ENCODE data around the gene FAT4.

FAT4 gene

DNA sequence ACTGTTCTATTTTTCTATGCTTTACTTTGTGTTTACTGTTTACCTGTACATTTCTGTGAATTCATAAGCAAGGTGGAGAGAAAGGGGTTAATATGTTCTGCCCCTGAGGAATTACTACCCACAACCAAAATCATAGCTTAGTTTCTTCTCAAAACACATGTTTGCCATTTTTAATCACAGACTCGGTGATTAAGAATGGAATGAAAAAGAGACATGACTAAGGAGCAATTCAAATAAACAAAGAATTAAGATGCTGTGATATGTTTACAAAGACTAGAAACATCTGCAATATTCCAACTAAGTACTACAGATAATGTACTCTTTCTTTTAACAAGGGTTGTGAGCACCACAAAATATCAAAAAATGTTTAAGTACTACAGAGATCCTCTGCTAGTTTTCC, 11.7 kb upstream of the FAT4 start:
- Histone ChIP-seq H3K9me3 (replicated peaks; ENCODE audit: low read length) (no peaks in the 10 kb centered on the region), H3K27me3 (ENCODE audit: control insufficient read depth, insufficient read depth, low read length) (no peaks in the 10 kb centered on the region), H3K4me3 (ENCODE audit: low read length) (no peak overlapping the region), H3K4me1 (ENCODE audit: control insufficient read depth, insufficient read depth, low read length) (peaks cover 3% of the 10 kb centered on the region), H3K4me2 (ENCODE audit: low read length) (no peak overlapping the region), H3K36me3 (ENCODE audit: insufficient read depth, low read length) (no peaks in the 10 kb centered on the region), H3K9ac (ENCODE audit: low read depth, low read length) (no peak overlapping the region)

DNA sequence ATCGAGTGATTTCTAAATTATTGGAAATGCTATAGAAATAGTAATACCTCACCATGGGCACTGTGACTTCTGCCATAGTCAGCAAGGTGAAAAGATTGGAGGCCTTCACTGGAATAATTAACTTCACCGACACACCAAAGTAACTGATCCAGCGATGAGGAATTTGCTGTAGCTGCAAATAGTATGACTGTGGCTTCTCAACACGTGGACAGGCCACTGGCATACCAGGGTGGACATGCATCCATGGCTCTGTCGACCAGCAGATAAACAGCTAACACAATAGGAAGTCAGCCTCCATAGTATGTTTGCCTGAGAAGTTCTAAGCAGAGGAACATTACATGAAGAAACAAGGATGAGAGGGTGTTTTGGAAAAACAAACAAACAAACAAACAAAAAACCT, 10.9 kb upstream of the FAT4 start:
- H3K36me3 ChIP-seq (ENCODE audit: insufficient read depth, low read length): no peaks in the 10 kb centered on the region
- no peaks in the 10 kb centered on the region for H3K27me3 ChIP-seq (ENCODE audit: control insufficient read depth, insufficient read depth, low read length)
- H3K9me3 ChIP-seq (replicated peaks; ENCODE audit: low read length): no peaks in the 10 kb centered on the region
- H3K9ac ChIP-seq (ENCODE audit: low read depth, low read length): no peak overlapping the region
- peaks cover 3% of the 10 kb centered on the region for H3K4me1 ChIP-seq (ENCODE audit: control insufficient read depth, insufficient read depth, low read length)
- H3K4me3 ChIP-seq (ENCODE audit: low read length): no peak overlapping the region
- H3K4me2 ChIP-seq (ENCODE audit: low read length): no peak overlapping the region

DNA sequence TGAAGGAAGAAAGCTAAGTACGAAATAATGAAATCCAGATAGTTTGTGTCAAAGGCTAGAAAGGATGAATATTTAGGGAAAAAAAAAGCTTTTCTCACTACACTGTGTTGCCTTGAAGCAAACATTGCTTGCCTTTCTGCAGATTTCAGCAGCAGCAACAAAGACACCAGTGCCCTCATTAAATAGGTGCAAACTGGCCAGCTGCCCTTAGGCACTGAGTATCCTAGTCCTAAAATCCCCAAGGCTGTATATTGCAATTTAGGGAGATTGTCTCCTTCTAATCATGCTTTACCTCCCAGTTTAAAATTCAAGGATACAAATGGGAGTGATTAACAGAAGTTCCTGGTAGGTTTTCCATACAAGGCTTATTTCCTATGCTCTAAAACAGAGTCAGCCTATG, 8.6 kb upstream of the FAT4 start:
- Histone ChIP-seq H3K9ac (ENCODE audit: low read depth, low read length) (no peak overlapping the region), H3K4me1 (ENCODE audit: control insufficient read depth, insufficient read depth, low read length) (peaks cover 3% of the 10 kb centered on the region), H3K4me2 (ENCODE audit: low read length) (no peak overlapping the region), H3K9me3 (replicated peaks; ENCODE audit: low read length) (no peaks in the 10 kb centered on the region), H3K27me3 (ENCODE audit: control insufficient read depth, insufficient read depth, low read length) (no peaks in the 10 kb centered on the region), H3K4me3 (ENCODE audit: low read length) (no peak overlapping the region), H3K36me3 (ENCODE audit: insufficient read depth, low read length) (no peaks in the 10 kb centered on the region)

DNA sequence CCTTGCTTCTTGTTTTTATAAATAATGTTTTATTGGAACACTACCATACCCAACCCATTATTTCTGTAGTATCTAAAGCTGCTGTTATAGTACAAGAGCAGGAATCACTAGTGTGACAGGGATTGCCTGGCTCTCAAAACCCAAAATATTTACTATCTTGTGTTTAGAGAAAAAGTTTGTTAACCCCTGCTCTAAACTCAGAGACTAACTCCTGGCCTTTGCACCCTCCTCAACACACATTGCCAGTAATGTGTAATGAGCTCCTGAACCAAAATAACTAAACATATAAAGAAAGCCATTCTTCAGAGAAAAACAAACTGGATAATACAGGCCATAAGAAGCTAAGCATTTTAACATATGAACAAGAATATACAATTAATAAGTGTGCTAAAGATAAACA, 8.2 kb upstream of the FAT4 start:
- no peaks in the 10 kb centered on the region for H3K27me3 ChIP-seq (ENCODE audit: control insufficient read depth, insufficient read depth, low read length)
- no peaks in the 10 kb centered on the region for H3K9me3 ChIP-seq (replicated peaks; ENCODE audit: low read length)
- no peaks in the 10 kb centered on the region for H3K36me3 ChIP-seq (ENCODE audit: insufficient read depth, low read length)
- H3K9ac ChIP-seq (ENCODE audit: low read depth, low read length): no peak overlapping the region
- no peak overlapping the region for H3K4me2 ChIP-seq (ENCODE audit: low read length)
- peaks cover 3% of the 10 kb centered on the region for H3K4me1 ChIP-seq (ENCODE audit: control insufficient read depth, insufficient read depth, low read length)
- H3K4me3 ChIP-seq (ENCODE audit: low read length): no peak overlapping the region

DNA sequence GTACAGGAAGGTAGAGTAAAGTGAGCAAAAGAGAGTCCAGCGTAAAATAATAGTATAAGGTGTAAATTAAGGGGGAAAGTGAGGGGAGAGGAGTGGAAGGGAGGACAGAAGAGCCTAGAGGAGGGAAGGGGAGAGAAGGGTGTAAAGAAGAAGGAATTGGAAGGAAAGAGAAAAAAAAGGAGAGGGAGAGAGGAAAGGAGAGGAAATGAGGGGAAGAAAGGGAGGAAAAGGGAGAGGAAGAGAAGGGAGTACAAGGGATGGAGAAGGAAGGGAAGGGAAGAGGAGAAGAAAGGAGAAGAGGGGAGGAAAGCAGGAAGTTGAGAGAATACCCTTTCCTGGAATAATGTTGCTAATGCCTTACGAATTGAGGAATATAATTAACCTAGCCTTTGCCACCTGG, 3.3 kb upstream of the FAT4 start:
- Histone ChIP-seq H3K9me3 (replicated peaks; ENCODE audit: low read length) (no peaks in the 10 kb centered on the region), H3K4me2 (ENCODE audit: low read length) (no peak overlapping the region), H3K9ac (ENCODE audit: low read depth, low read length) (no peak overlapping the region), H3K36me3 (ENCODE audit: insufficient read depth, low read length) (no peaks in the 10 kb centered on the region), H3K4me1 (ENCODE audit: control insufficient read depth, insufficient read depth, low read length) (peaks cover 10% of the 10 kb centered on the region), H3K27me3 (ENCODE audit: control insufficient read depth, insufficient read depth, low read length) (no peaks in the 10 kb centered on the region), H3K4me3 (ENCODE audit: low read length) (no peak overlapping the region)

DNA sequence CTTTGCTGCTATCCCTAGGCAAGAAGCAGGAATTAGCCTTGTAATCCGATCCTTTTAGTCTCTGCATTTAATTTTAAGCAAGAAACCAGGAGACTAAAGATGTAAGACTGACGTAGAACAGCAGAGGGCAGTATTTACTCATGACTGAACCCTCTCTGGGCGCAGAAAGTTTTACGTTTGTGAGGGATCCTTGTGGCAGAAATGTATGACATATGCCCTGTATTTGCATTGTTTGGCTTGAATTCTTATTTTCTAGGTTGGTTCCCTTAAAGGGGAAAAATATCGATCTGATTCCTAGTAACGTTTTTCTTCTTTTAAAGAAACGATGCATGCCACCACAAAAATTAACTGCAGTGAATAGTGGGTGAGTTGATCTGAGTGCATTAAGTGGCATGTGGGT, 1.3 kb upstream of the FAT4 start:
- H3K9me3 ChIP-seq (replicated peaks; ENCODE audit: low read length): no peaks in the 10 kb centered on the region
- H3K4me3 ChIP-seq (ENCODE audit: low read length): no peak overlapping the region
- H3K9ac ChIP-seq (ENCODE audit: low read depth, low read length): no peak overlapping the region
- H3K4me1 ChIP-seq (ENCODE audit: control insufficient read depth, insufficient read depth, low read length): peaks cover 21% of the 10 kb centered on the region
- H3K36me3 ChIP-seq (ENCODE audit: insufficient read depth, low read length): peaks cover 12% of the 10 kb centered on the region
- peak overlapping the region; percentile 98 for H3K4me2 ChIP-seq (ENCODE audit: low read length)
- H3K27me3 ChIP-seq (ENCODE audit: control insufficient read depth, insufficient read depth, low read length): no peaks in the 10 kb centered on the region

DNA sequence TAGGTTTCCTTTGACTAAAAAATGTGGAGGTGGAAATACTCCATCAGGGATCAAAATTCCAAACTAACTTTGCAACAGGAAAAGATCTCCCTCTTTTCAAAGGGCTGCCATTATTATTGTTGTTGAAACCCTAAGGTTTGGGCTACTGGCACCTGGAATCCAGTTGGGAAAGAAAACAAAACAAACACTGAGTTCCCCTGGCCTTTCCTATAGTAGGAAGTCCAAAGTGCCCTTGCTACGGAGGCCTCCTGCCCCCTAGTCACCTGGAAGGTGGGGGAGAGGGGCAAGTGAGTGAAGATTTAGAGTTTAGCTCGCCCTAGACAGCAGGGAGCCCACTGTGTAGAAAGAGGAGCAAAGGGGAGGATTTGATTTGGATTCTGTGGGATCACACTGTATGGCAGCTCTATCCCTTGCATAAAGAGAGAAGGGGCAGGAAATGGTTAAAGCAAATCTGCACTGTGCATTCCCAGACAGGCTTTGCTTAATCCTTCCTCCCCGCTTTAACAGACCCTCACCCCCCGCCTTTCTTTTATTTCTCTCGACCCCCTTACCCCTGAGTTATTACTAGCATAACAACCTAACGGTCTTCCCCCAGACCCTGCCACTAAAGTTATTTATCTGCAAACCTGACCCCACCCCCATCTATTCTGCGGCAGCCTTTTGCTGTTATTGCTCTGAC, 627 bp upstream of the FAT4 start:
- Histone ChIP-seq H3K9me3 (replicated peaks; ENCODE audit: low read length) (no peaks in the 10 kb centered on the region), H3K27me3 (ENCODE audit: control insufficient read depth, insufficient read depth, low read length) (no peaks in the 10 kb centered on the region), H3K9ac (ENCODE audit: low read depth, low read length) (peak overlapping the region; percentile 98), H3K4me3 (ENCODE audit: low read length) (peak overlapping the region; percentile 98), H3K4me1 (ENCODE audit: control insufficient read depth, insufficient read depth, low read length) (peaks cover 28% of the 10 kb centered on the region), H3K36me3 (ENCODE audit: insufficient read depth, low read length) (peaks cover 18% of the 10 kb centered on the region), H3K4me2 (ENCODE audit: low read length) (peak overlapping the region; percentile 98)

DNA sequence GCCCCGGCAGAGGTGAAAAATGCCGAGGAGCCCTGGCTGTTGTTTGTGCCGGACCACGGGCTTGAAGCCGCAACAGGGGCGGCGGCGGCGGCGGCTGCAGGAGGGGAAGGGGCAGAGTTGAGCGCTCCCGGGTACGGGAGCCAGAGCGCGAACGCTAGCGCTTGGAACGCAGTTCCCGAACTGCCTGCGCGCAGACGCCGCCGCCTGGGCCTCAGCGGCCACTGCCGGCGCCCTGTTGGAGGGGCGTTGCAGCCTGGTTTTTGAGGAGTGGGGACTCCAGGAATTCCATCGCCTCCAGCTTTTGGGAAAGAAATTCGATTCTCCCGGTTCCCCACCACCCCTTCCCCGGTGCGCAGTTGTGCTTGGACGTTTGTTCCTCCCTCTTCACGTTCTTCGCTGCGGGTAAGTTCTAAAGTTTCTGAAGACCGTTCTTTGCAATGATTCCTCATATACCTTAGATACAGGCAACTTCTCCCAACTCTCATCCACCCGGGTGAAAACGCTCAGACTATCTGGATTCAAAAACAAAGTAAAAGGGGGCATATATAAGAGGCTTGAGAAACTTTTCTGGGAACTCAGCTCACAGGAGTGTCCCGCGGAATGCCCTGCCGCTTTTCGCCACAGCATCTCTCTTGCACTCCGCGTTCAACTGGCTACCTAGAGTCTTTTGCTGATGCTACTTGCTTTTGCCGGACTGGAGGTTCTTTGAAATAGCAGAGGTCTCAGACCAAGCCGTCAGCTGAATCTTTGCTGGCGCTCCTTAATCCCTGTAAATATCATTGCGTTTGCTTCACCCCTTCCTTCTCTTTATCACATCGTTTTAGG, 1.0 kb downstream of the FAT4 start:
- H3K9me3 ChIP-seq (replicated peaks; ENCODE audit: low read length): no peaks in the 10 kb centered on the region
- H3K4me2 ChIP-seq (ENCODE audit: low read length): peak overlapping the region; percentile 98
- H3K9ac ChIP-seq (ENCODE audit: low read depth, low read length): peak overlapping the region; percentile 98
- no peaks in the 10 kb centered on the region for H3K27me3 ChIP-seq (ENCODE audit: control insufficient read depth, insufficient read depth, low read length)
- H3K36me3 ChIP-seq (ENCODE audit: insufficient read depth, low read length): peaks cover 30% of the 10 kb centered on the region
- peak overlapping the region; percentile 98 for H3K4me3 ChIP-seq (ENCODE audit: low read length)
- peaks cover 33% of the 10 kb centered on the region for H3K4me1 ChIP-seq (ENCODE audit: control insufficient read depth, insufficient read depth, low read length)

DNA sequence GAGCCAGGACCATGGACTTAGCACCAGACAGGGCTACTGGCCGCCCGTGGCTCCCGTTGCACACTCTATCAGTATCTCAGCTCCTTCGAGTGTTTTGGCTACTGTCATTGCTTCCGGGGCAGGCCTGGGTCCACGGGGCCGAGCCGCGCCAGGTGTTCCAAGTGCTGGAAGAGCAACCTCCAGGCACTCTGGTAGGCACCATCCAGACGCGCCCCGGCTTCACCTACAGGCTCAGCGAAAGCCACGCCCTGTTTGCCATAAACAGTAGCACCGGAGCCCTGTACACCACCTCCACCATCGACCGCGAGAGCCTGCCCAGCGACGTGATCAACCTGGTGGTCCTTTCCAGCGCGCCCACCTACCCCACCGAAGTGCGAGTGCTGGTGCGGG, 1.6 kb downstream of the FAT4 start:
- no peaks in the 10 kb centered on the region for H3K27me3 ChIP-seq (ENCODE audit: control insufficient read depth, insufficient read depth, low read length)
- peak overlapping the region; percentile 98 for H3K4me3 ChIP-seq (ENCODE audit: low read length)
- peak overlapping the region; percentile 98 for H3K4me2 ChIP-seq (ENCODE audit: low read length)
- H3K36me3 ChIP-seq (ENCODE audit: insufficient read depth, low read length): peaks cover 30% of the 10 kb centered on the region
- no peaks in the 10 kb centered on the region for H3K9me3 ChIP-seq (replicated peaks; ENCODE audit: low read length)
- peaks cover 40% of the 10 kb centered on the region for H3K4me1 ChIP-seq (ENCODE audit: control insufficient read depth, insufficient read depth, low read length)
- H3K9ac ChIP-seq (ENCODE audit: low read depth, low read length): peak overlapping the region; percentile 98

DNA sequence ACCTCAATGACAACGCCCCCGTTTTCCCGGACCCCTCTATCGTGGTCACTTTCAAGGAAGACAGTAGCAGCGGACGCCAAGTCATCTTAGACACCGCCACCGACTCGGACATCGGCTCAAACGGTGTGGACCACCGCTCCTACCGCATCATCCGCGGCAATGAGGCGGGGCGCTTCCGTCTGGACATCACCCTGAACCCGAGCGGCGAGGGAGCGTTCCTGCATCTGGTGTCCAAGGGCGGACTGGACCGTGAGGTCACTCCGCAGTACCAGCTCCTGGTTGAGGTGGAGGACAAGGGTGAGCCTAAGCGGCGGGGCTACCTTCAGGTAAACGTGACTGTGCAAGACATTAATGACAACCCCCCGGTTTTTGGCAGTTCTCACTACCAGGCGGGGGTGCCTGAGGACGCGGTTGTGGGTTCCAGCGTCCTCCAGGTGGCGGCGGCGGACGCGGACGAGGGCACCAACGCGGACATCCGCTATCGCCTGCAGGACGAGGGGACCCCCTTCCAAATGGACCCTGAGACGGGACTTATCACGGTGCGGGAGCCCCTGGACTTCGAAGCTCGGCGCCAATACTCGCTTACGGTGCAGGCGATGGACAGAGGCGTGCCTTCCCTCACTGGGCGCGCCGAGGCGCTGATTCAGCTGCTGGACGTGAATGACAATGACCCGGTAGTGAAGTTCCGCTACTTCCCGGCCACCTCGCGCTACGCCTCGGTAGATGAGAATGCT, 2.2 kb downstream of the FAT4 start:
- Histone ChIP-seq H3K9ac (ENCODE audit: low read depth, low read length) (peak overlapping the region; percentile 98), H3K4me2 (ENCODE audit: low read length) (peak overlapping the region; percentile 98), H3K9me3 (replicated peaks; ENCODE audit: low read length) (no peaks in the 10 kb centered on the region), H3K4me1 (ENCODE audit: control insufficient read depth, insufficient read depth, low read length) (peaks cover 45% of the 10 kb centered on the region), H3K4me3 (ENCODE audit: low read length) (peak overlapping the region; percentile 98), H3K27me3 (ENCODE audit: control insufficient read depth, insufficient read depth, low read length) (no peaks in the 10 kb centered on the region), H3K36me3 (ENCODE audit: insufficient read depth, low read length) (peaks cover 30% of the 10 kb centered on the region)

DNA sequence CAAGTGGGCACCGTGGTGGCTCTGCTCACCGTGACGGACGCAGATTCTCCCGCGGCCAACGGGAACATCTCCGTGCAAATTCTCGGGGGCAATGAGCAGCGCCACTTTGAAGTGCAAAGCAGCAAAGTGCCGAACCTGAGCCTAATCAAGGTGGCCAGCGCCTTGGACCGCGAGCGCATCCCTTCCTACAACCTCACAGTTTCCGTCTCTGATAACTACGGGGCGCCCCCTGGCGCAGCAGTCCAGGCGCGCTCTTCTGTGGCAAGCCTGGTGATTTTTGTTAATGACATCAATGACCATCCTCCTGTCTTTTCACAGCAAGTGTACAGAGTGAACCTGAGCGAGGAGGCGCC, 2.7 kb downstream of the FAT4 start:
- Histone ChIP-seq H3K4me1 (ENCODE audit: control insufficient read depth, insufficient read depth, low read length) (peaks cover 50% of the 10 kb centered on the region), H3K4me2 (ENCODE audit: low read length) (peak overlapping the region; percentile 98), H3K27me3 (ENCODE audit: control insufficient read depth, insufficient read depth, low read length) (no peaks in the 10 kb centered on the region), H3K4me3 (ENCODE audit: low read length) (peak overlapping the region; percentile 98), H3K9me3 (replicated peaks; ENCODE audit: low read length) (no peaks in the 10 kb centered on the region), H3K36me3 (ENCODE audit: insufficient read depth, low read length) (peaks cover 30% of the 10 kb centered on the region), H3K9ac (ENCODE audit: low read depth, low read length) (peak overlapping the region; percentile 98)

Measured in skeletal muscle satellite cell (primary cell).